Measurements from ENCODE around the gene UBA52. TPM values are rescaled to one million over a fixed set of nuclear protein-coding genes. Genes with fewer than 3 reads are reported as not detected.

Gene UBA52
- total RNA-seq, 1 donor from 2014 or later = 1,081 TPM

DNA sequence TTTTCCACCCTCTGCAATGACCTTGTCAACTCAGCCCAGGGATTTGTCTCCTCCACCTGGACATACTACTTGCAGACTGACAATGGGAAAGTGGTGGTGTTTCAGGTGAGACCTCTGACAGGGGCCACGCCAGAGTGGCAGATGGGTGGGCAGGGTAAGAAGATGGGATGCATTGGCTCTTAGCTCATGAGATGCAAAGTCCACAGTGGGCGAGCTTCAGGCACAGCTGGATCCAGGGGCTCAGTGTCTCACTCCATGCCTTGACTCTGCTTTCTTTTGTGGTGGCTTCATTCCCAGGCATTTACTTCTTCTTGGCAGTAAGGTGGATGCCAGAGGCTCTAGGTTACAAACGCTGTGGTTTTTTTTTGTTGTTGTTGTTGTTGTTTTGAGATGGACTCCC lies 44.4 kb downstream of the UBA52 start:
- Mint-ChIP-seq H3K27ac (ENCODE audit: unreplicated experiment) (no peak overlapping the region), H3K4me3 (no peak overlapping the region), H3K9me3 (peaks cover 5% of the 10 kb centered on the region), H3K27me3 (ENCODE audit: low read depth) (peaks cover 56% of the 10 kb centered on the region), H3K36me3 (ENCODE audit: low read depth) (no peaks in the 10 kb centered on the region), H3K4me1 (peaks cover 10% of the 10 kb centered on the region)
- TF ChIP-seq, protein P1, sequence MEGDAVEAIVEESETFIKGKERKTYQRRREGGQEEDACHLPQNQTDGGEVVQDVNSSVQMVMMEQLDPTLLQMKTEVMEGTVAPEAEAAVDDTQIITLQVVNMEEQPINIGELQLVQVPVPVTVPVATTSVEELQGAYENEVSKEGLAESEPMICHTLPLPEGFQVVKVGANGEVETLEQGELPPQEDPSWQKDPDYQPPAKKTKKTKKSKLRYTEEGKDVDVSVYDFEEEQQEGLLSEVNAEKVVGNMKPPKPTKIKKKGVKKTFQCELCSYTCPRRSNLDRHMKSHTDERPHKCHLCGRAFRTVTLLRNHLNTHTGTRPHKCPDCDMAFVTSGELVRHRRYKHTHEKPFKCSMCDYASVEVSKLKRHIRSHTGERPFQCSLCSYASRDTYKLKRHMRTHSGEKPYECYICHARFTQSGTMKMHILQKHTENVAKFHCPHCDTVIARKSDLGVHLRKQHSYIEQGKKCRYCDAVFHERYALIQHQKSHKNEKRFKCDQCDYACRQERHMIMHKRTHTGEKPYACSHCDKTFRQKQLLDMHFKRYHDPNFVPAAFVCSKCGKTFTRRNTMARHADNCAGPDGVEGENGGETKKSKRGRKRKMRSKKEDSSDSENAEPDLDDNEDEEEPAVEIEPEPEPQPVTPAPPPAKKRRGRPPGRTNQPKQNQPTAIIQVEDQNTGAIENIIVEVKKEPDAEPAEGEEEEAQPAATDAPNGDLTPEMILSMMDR (conservative IDR thresholded peaks at IDR 0.05) = no peak
- no peak for DNase-seq (ENCODE audit: low read depth, low spot score)

DNA sequence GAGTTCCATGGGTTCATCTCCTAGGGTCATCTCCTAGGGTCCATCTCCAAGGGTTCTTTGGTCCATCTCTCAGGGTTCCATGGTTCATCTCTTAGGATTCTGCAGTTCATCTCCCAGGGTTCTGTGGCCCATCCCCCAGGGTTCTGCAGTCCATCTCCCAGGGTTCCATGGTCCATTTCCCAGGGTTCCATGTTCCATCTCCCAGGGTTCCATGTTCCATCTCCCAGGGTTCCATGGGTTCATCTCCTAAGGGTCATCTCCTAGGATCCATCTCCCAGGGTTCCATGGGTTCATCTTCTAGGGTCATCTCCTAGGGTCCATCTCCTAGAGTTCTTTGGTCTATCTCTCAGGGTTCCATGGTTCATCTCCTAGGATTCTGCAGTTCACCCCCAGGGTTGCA lies 45.9 kb downstream of the UBA52 start:
- H3K36me3 Mint-ChIP-seq (ENCODE audit: low read depth) = no peaks in the 10 kb centered on the region
- H3K27ac Mint-ChIP-seq (ENCODE audit: unreplicated experiment) = no peak overlapping the region
- no peak for DNase-seq (ENCODE audit: low read depth, low spot score)
- H3K9me3 Mint-ChIP-seq = peaks cover 5% of the 10 kb centered on the region
- no peak overlapping the region for H3K4me3 Mint-ChIP-seq
- peaks cover under 1% of the 10 kb centered on the region for H3K4me1 Mint-ChIP-seq
- TF ChIP-seq, protein P1 (conservative IDR thresholded peaks at IDR 0.05) = no peak
- H3K27me3 Mint-ChIP-seq (ENCODE audit: low read depth) = peaks cover 45% of the 10 kb centered on the region

DNA sequence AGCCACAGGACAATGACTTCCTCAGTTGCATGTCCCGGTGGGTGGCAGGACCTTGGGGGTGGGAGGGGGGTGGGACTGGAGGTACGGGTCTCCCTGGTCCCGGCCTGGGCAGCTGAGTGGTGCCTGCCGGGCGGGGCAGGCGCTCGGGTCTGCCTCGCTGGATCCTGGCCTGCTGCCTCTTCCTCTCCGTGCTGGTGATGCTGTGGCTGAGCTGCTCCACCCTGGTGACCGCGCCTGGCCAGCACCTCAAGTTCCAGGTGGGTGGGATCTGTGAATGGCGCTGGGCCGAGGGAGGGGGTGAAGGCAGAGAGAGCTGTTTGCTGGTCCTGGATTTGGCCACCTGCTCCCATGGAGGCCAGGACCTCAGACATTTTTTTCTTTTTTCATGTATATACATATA lies 46.6 kb downstream of the UBA52 start:
- Mint-ChIP-seq H3K27me3 (ENCODE audit: low read depth) (peaks cover 41% of the 10 kb centered on the region), H3K9me3 (peaks cover 5% of the 10 kb centered on the region), H3K4me3 (no peak overlapping the region), H3K27ac (ENCODE audit: unreplicated experiment) (no peak overlapping the region), H3K36me3 (ENCODE audit: low read depth) (no peaks in the 10 kb centered on the region), H3K4me1 (no peaks in the 10 kb centered on the region)
- TF ChIP-seq, protein P1 (conservative IDR thresholded peaks at IDR 0.05) = no peak
- DNase-seq (ENCODE audit: low read depth, low spot score) = no peak

DNA sequence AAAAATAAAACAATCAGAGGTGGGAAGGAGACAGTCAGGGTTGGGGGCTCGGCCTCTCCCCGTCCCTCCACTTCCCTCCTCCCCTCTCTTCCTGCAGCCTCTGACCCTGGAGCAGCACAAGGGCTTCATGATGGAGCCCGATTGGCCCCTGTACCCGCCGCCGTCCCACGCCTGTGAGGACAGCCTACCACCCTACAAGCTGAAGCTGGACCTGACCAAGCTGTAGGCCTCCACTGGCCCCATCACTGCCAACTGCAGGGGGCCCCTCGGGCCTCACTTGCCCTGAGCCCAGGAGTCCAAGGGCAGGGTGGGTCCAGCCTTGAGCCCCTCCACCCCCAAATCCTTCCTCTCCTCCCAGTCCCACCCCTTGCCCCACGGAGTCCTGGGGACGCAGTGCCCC lies 48.7 kb downstream of the UBA52 start:
- H3K9me3 Mint-ChIP-seq = peaks cover 5% of the 10 kb centered on the region
- no peak overlapping the region for H3K27ac Mint-ChIP-seq (ENCODE audit: unreplicated experiment)
- H3K4me3 Mint-ChIP-seq = no peak overlapping the region
- no peak for DNase-seq (ENCODE audit: low read depth, low spot score)
- no peaks in the 10 kb centered on the region for H3K4me1 Mint-ChIP-seq
- no peaks in the 10 kb centered on the region for H3K36me3 Mint-ChIP-seq (ENCODE audit: low read depth)
- TF ChIP-seq, protein P1 (conservative IDR thresholded peaks at IDR 0.05) = no peak
- H3K27me3 Mint-ChIP-seq (ENCODE audit: low read depth) = peaks cover 21% of the 10 kb centered on the region

DNA sequence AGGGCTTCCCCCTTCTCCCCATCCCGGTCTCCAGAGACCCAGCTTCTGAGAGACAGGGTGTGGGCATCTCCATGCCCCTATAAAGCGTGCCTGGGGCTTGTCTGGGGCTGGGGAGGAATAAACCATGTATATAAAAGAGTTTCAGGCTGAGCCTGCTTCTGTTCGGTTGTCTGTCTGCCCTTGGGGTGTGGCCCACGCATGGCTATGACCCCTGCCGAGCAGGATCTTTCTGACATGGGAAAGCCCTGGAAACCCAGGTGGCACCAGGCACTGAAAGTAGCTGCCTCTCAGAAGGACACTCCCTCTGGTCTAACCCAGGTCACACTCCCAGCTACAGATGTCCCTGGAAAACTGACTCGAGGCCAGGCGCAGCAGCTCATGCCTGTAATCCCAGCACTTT lies 49.2 kb downstream of the UBA52 start:
- peaks cover 15% of the 10 kb centered on the region for H3K27me3 Mint-ChIP-seq (ENCODE audit: low read depth)
- TF ChIP-seq, protein P1 (conservative IDR thresholded peaks at IDR 0.05) = no peak
- DNase-seq (ENCODE audit: low read depth, low spot score) = no peak
- no peak overlapping the region for H3K27ac Mint-ChIP-seq (ENCODE audit: unreplicated experiment)
- H3K9me3 Mint-ChIP-seq = peaks cover 5% of the 10 kb centered on the region
- no peak overlapping the region for H3K4me3 Mint-ChIP-seq
- no peaks in the 10 kb centered on the region for H3K4me1 Mint-ChIP-seq
- no peaks in the 10 kb centered on the region for H3K36me3 Mint-ChIP-seq (ENCODE audit: low read depth)

DNA sequence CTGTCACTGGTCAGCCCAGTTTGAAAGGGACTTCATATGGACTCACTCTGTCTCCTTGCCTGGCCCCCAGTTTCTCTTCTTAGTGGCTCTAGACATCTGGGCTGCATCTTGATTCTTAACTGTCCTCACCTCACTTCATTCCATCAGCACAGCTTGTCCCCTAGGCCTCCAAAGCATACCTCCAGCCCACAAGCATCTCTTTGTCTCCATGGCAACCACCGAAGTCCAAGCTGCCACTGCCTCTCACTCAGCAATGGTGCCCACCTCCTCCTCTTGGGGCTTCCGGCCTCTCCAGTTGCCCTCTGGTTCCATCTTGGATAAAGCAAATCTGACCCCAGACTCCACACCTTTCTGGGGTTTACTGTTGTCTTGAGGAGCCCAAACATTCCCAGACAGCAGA lies 55.2 kb downstream of the UBA52 start:
- H3K36me3 Mint-ChIP-seq (ENCODE audit: low read depth) = no peaks in the 10 kb centered on the region
- no peaks in the 10 kb centered on the region for H3K9me3 Mint-ChIP-seq
- peaks cover 2% of the 10 kb centered on the region for H3K27me3 Mint-ChIP-seq (ENCODE audit: low read depth)
- H3K4me1 Mint-ChIP-seq = peaks cover 16% of the 10 kb centered on the region
- H3K27ac Mint-ChIP-seq (ENCODE audit: unreplicated experiment) = no peak overlapping the region
- no peak overlapping the region for H3K4me3 Mint-ChIP-seq
- TF ChIP-seq, protein P1 (conservative IDR thresholded peaks at IDR 0.05) = no peak
- DNase-seq (ENCODE audit: low read depth, low spot score) = no peak
